ENCODE data around the gene PRKG1. TPM values are rescaled to one million over a fixed set of nuclear protein-coding genes. Genes with fewer than 3 reads are reported as not detected.
"Not testable (repeated sequence)": the region's sequence is repeated elsewhere in the genome, so short reads cannot be mapped to it uniquely, and the experiment has no call there.

The PRKG1 gene
- polyA plus RNA-seq, 1 donor (not counting 4 experiments of a cell fraction or from before 2014, with no cell fraction given): 0.24 TPM

DNA sequence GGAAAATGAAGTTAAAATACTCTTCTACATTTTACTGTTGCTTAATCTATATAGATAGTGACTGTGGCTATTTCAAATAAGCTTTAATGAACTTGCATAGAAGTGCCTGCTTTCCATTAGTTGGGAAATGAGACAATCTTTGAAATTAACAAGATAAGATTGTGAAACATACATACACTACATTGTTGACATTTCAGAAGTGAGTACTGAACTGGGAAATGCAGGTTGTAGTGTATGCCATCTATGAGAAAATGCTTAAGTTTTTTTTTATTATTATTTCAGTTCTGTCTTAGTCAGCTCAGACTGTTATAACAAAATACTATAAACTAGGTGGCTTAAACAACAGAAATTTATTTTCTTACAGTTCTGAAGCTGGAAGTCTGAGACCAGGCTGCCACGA is 674.7 kb downstream of the PRKG1 start:
- Histone ChIP-seq H3K9me1 (ENCODE audit: control insufficient read depth, extremely low read depth, insufficient read depth, low read length) (no peaks in the 10 kb centered on the region), H3K27me3 (ENCODE audit: control insufficient read depth, extremely low read depth, insufficient read depth, low read length) (no peaks in the 10 kb centered on the region), H3K27ac (ENCODE audit: control insufficient read depth, insufficient read depth, low read length) (no peak overlapping the region), H4K20me1 (ENCODE audit: control insufficient read depth, extremely low read depth, insufficient read depth, low read length) (no peaks in the 10 kb centered on the region), H3K4me1 (ENCODE audit: control insufficient read depth, extremely low read depth, insufficient read depth, low read length) (no peaks in the 10 kb centered on the region), H3K4me3 (ENCODE audit: control insufficient read depth in 2 of 3, extremely low read depth in 1 of 3, insufficient read depth in 2 of 3, low read depth in 1 of 3, low read length in 3 of 3) (no peak overlapping the region), H3K36me3 (ENCODE audit: control insufficient read depth in 2 of 2, extremely low read depth in 1 of 2, insufficient read depth in 2 of 2, low read length in 2 of 2) (no peaks in the 10 kb centered on the region), H3K9me3 (ENCODE audit: control insufficient read depth, low read depth, low read length) (no peaks in the 10 kb centered on the region), H3K79me2 (ENCODE audit: control insufficient read depth, insufficient read depth, low read length) (no peaks in the 10 kb centered on the region), H3K4me2 (ENCODE audit: control insufficient read depth, extremely low read depth, insufficient read depth, low read depth, low read length) (no peak overlapping the region), H2AFZ (ENCODE audit: control insufficient read depth, low read length) (no peak overlapping the region), H3K9ac (ENCODE audit: control insufficient read depth, extremely low read depth, insufficient read depth, low read length) (no peak overlapping the region)
- TF ChIP-seq EZH2 (IDR thresholded peaks at IDR 0.05; ENCODE audit: low read length) (no peak), CTCF (optimal IDR thresholded peaks at IDR 0.05 in 1 of 3, IDR thresholded peaks at IDR 0.05 in 1 of 3, conservative IDR thresholded peaks at IDR 0.05 in 1 of 3; ENCODE audit: extremely low read depth in 1 of 3, insufficient read depth in 2 of 3, low read length in 3 of 3) (no peak)
- DNase-seq (ENCODE audit: low read depth, low spot score) (no peak), FAIRE-seq (no peak)
- dilution Hi-C loops (cut with MboI; ENCODE audit: extremely low pct_ligation_motif_present, low sequenced_read_pairs): no loop called here

DNA sequence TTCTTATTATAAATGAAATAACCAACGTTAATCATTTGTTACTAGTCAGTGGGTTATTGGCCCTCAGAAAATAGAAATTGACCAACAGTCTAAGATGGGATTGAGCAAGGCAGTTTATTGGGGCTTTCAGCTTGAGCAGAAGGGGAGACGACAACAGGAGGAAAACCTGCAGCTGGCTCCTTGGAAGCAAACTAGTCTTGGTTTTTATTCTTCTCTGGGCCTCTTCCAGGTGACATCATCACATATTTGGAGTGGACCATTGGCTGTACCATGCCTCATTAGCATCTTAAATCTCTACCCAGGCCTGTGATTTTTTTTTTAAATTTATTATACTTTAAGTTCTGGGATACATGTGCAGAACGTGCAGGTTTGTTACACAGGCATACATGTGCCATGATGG is 684.1 kb downstream of the PRKG1 start:
- FAIRE-seq (no peak), DNase-seq (ENCODE audit: low read depth, low spot score) (no peak)
- H3K4me3 ChIP-seq (ENCODE audit: control insufficient read depth in 2 of 3, extremely low read depth in 1 of 3, insufficient read depth in 2 of 3, low read depth in 1 of 3, low read length in 3 of 3): no peak overlapping the region
- no peak for TF ChIP-seq EZH2 (IDR thresholded peaks at IDR 0.05; ENCODE audit: low read length)
- TF ChIP-seq CTCF (optimal IDR thresholded peaks at IDR 0.05 in 1 of 3, IDR thresholded peaks at IDR 0.05 in 1 of 3, conservative IDR thresholded peaks at IDR 0.05 in 1 of 3; ENCODE audit: extremely low read depth in 1 of 3, insufficient read depth in 2 of 3, low read length in 3 of 3): no peak
- no peaks in the 10 kb centered on the region for H4K20me1 ChIP-seq (ENCODE audit: control insufficient read depth, extremely low read depth, insufficient read depth, low read length)
- no peak overlapping the region for H3K4me2 ChIP-seq (ENCODE audit: control insufficient read depth, extremely low read depth, insufficient read depth, low read depth, low read length)
- dilution Hi-C loops (cut with MboI; ENCODE audit: extremely low pct_ligation_motif_present, low sequenced_read_pairs): no loop called here
- no peaks in the 10 kb centered on the region for H3K36me3 ChIP-seq (ENCODE audit: control insufficient read depth in 2 of 2, extremely low read depth in 1 of 2, insufficient read depth in 2 of 2, low read length in 2 of 2)
- no peaks in the 10 kb centered on the region for H3K4me1 ChIP-seq (ENCODE audit: control insufficient read depth, extremely low read depth, insufficient read depth, low read length)
- H3K27ac ChIP-seq (ENCODE audit: control insufficient read depth, insufficient read depth, low read length): no peak overlapping the region
- H3K27me3 ChIP-seq (ENCODE audit: control insufficient read depth, extremely low read depth, insufficient read depth, low read length): no peaks in the 10 kb centered on the region
- H3K9ac ChIP-seq (ENCODE audit: control insufficient read depth, extremely low read depth, insufficient read depth, low read length): no peak overlapping the region
- H2AFZ ChIP-seq (ENCODE audit: control insufficient read depth, low read length): no peak overlapping the region
- H3K9me3 ChIP-seq (ENCODE audit: control insufficient read depth, low read depth, low read length): no peaks in the 10 kb centered on the region
- H3K9me1 ChIP-seq (ENCODE audit: control insufficient read depth, extremely low read depth, insufficient read depth, low read length): no peaks in the 10 kb centered on the region
- H3K79me2 ChIP-seq (ENCODE audit: control insufficient read depth, insufficient read depth, low read length): no peaks in the 10 kb centered on the region

GRCh38 chr10:51758838-51759237 is 684.6 kb downstream of the PRKG1 start:
- H3K9me1 ChIP-seq (ENCODE audit: control insufficient read depth, extremely low read depth, insufficient read depth, low read length); H3K4me1 ChIP-seq (ENCODE audit: control insufficient read depth, extremely low read depth, insufficient read depth, low read length); H2AFZ ChIP-seq (ENCODE audit: control insufficient read depth, low read length); H3K9ac ChIP-seq (ENCODE audit: control insufficient read depth, extremely low read depth, insufficient read depth, low read length); H3K27me3 ChIP-seq (ENCODE audit: control insufficient read depth, extremely low read depth, insufficient read depth, low read length); H3K4me3 ChIP-seq (ENCODE audit: control insufficient read depth in 2 of 3, extremely low read depth in 1 of 3, insufficient read depth in 2 of 3, low read depth in 1 of 3, low read length in 3 of 3); H3K4me2 ChIP-seq (ENCODE audit: control insufficient read depth, extremely low read depth, insufficient read depth, low read depth, low read length); H3K27ac ChIP-seq (ENCODE audit: control insufficient read depth, insufficient read depth, low read length); DNase-seq (ENCODE audit: low read depth, low spot score); H3K9me3 ChIP-seq (ENCODE audit: control insufficient read depth, low read depth, low read length); H4K20me1 ChIP-seq (ENCODE audit: control insufficient read depth, extremely low read depth, insufficient read depth, low read length); H3K36me3 ChIP-seq (ENCODE audit: control insufficient read depth in 2 of 2, extremely low read depth in 1 of 2, insufficient read depth in 2 of 2, low read length in 2 of 2); H3K79me2 ChIP-seq (ENCODE audit: control insufficient read depth, insufficient read depth, low read length); FAIRE-seq; dilution Hi-C loops (cut with MboI; ENCODE audit: extremely low pct_ligation_motif_present, low sequenced_read_pairs): not testable (repeated sequence)

Data from keratinocyte (primary cell).